GM19468 (cell line): Measurements from ENCODE around the gene RNF157.

Source experiments
- ATAC-seq: cut with Tn5 transposase; IDR thresholded peaks from one replicate; pipeline ENCODE4 v1.9.1; 2021; ENCODE audit warnings: mild to moderate bottlenecking, moderate library complexity, moderate number of reproducible peaks; ENCODE audit not compliant: unreplicated experiment; ENCODE audit errors: extremely low read depth

Gene RNF157

GRCh38 chr17:76132574-76133338 lies 107.5 kb downstream of the RNF157 start:
- no peak for ATAC-seq

- no peak for ATAC-seq
Measured at GRCh38 chr17:76131692-76132573, 108.4 kb downstream of the RNF157 start.

- ATAC-seq = no peak
Measured at GRCh38 chr17:76131051-76131691, 109.1 kb downstream of the RNF157 start.

- no peak for ATAC-seq
Measured at GRCh38 chr17:76130473-76130872, 109.8 kb downstream of the RNF157 start.

- ATAC-seq = no peak
Measured at GRCh38 chr17:76125922-76126321, 114.4 kb downstream of the RNF157 start.

- no peak for ATAC-seq
Measured at GRCh38 chr17:76125391-76125675, 115.0 kb downstream of the RNF157 start.

GRCh38 chr17:76124582-76125390 lies 115.5 kb downstream of the RNF157 start:
- no peak for ATAC-seq

GRCh38 chr17:76123749-76124581 lies 116.3 kb downstream of the RNF157 start:
- no peak for ATAC-seq

- no peak for ATAC-seq
Measured at GRCh38 chr17:76123191-76123499, 117.1 kb downstream of the RNF157 start.

- ATAC-seq = no peak
Measured at GRCh38 chr17:76122431-76123190, 117.7 kb downstream of the RNF157 start.

GRCh38 chr17:76121932-76122430 lies 118.3 kb downstream of the RNF157 start:
- no peak for ATAC-seq

GRCh38 chr17:76120658-76121008 lies 119.7 kb downstream of the RNF157 start:
- ATAC-seq = no peak

GRCh38 chr17:76119409-76120371 lies 120.6 kb downstream of the RNF157 start:
- no peak for ATAC-seq

GRCh38 chr17:76115138-76115754 lies 125.0 kb downstream of the RNF157 start:
- ATAC-seq = no peak

- no peak for ATAC-seq
Measured at GRCh38 chr17:76111956-76112355, 128.3 kb downstream of the RNF157 start.

GRCh38 chr17:76107509-76107908 lies 132.8 kb downstream of the RNF157 start:
- ATAC-seq = no peak

- no peak for ATAC-seq
Measured at GRCh38 chr17:76106703-76107102, 133.6 kb downstream of the RNF157 start.
